Measurements from ENCODE around the gene HIBADH. TPM values are rescaled to one million over a fixed set of nuclear protein-coding genes. Genes with fewer than 3 reads are reported as not detected.

The HIBADH gene
- total RNA-seq: 50.3 and 51.6 TPM in 2 replicates

DNA sequence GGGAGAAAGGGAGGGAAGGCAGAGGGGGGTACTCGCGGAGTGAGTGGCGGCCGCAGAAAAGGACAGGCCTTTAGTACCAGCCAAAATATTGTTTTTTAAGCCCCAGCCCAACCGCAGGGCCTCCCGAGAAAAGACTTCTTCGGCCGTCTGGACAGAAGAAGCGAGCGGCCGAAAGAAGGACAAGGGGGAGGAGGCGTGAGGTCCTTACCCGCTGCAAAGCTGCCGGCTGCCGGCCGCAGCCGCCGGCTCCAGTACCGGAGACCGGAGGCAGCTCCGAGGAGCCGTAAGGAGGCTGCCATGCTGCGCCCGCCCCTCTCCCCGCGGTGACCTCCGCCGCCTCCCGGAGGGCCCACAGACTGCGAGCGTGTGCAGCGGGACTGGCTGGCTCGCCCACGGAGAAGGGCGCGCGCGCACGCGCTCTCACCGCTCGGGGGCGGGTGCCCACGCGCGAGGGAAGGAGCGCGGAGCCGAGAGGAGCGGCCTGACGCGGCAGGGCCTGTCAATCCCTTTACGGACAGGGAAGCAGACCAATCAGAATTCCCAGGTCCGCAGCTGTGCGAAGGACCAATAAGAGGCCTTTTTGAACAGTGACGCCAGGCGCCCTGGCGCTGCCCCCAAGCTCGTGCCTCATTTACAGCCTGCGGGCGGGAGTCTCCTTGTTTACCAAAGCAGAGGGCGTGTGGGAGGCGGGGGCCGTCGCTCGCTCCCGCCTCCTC is at the start of gene HIBADH:
HIBADH (minus strand) TSS at position 394 of the 716 bp plus-strand sequence; CDS start at position 299, 95 bp downstream.

Other genes with a start within 250 kb of the HIBADH start
- 66.7 and 75.5 TPM in 2 replicates for gene TAX1BP1, start 77.3 kb upstream of the HIBADH start, total RNA-seq